ENCODE measurements around the gene EPRS1.
"Not testable (repeated sequence)": the region's sequence is repeated elsewhere in the genome, so short reads cannot be mapped to it uniquely, and the experiment has no call there.

The EPRS1 gene

GRCh38 chr1:220038640-220039039 lies 7.7 kb downstream of the EPRS1 start:
- DNase-seq (ENCODE audit: low read depth): no peak

- not testable (repeated sequence) for DNase-seq (ENCODE audit: low read depth)
Measured at GRCh38 chr1:220037810-220038209, 8.5 kb downstream of the EPRS1 start.

GRCh38 chr1:220032911-220033310 lies 13.4 kb downstream of the EPRS1 start:
- no peak for DNase-seq (ENCODE audit: low read depth)

- DNase-seq (ENCODE audit: low read depth): no peak
Measured at GRCh38 chr1:220031287-220031686, 15.0 kb downstream of the EPRS1 start.

- no peak for DNase-seq (ENCODE audit: low read depth)
Measured at GRCh38 chr1:220028346-220028895, 17.9 kb downstream of the EPRS1 start.

GRCh38 chr1:220019071-220019470 lies 27.2 kb downstream of the EPRS1 start:
- no peak for DNase-seq (ENCODE audit: low read depth)

- no peak for DNase-seq (ENCODE audit: low read depth)
Measured at GRCh38 chr1:220013497-220013896, 32.8 kb downstream of the EPRS1 start.

GRCh38 chr1:220012259-220012658 lies 34.0 kb downstream of the EPRS1 start:
- DNase-seq (ENCODE audit: low read depth): no peak

GRCh38 chr1:220011620-220012019 lies 34.7 kb downstream of the EPRS1 start:
- DNase-seq (ENCODE audit: low read depth): no peak

- no peak for DNase-seq (ENCODE audit: low read depth)
Measured at GRCh38 chr1:220007438-220007837, 38.9 kb downstream of the EPRS1 start.

GRCh38 chr1:220005489-220005888 lies 40.8 kb downstream of the EPRS1 start:
- DNase-seq (ENCODE audit: low read depth): no peak

GRCh38 chr1:220003610-220004299 lies 42.5 kb downstream of the EPRS1 start:
- DNase-seq (ENCODE audit: low read depth): no peak

GRCh38 chr1:220003015-220003414 lies 43.3 kb downstream of the EPRS1 start:
- no peak for DNase-seq (ENCODE audit: low read depth)

GRCh38 chr1:220001095-220001501 lies 45.2 kb downstream of the EPRS1 start:
- no peak for DNase-seq (ENCODE audit: low read depth)

GRCh38 chr1:219999821-220000220 lies 46.5 kb downstream of the EPRS1 start:
- no peak for DNase-seq (ENCODE audit: low read depth)
